SK-N-SH treated with all-trans-retinoic acid at 6 μM for 48 hours (cell line): ENCODE measurements around the gene ZNF446.

ENCODE experiments used
- ISL1 ChIP-seq: fragments of 250-450 bp; sonication (Bioruptor Pico); IDR thresholded peaks from 2 replicates; pipeline ENCODE4 v2.1.2; 2022; ENCODE audit warnings: mild to moderate bottlenecking, moderate library complexity
- SNAI2 ChIP-seq: fragments of 250-450 bp; sonication (Bioruptor Pico); IDR thresholded peaks from 2 replicates; pipeline ENCODE4 v1.5.0; 2020; ENCODE audit warnings: mild to moderate bottlenecking, moderate library complexity
- ZNF8 ChIP-seq: fragments of 450-650 bp; formaldehyde crosslinking; IDR thresholded peaks from 2 replicates; pipeline ENCODE4 v1.5.0; 2020; ENCODE audit warnings: mild to moderate bottlenecking, moderate library complexity

GRCh38 chr19:58429745-58430144, 46.4 kb upstream of the ZNF446 start:
- no peak for TF ChIP-seq ZNF8
- no peak for TF ChIP-seq SNAI2
- TF ChIP-seq ISL1 (CRISPR knock-in tag), result no peak
